Measurements from ENCODE around the gene PCDHGA10.
"Not testable (repeated sequence)": the region's sequence is repeated elsewhere in the genome, so short reads cannot be mapped to it uniquely, and the experiment has no call there.

PCDHGA10 gene

DNA sequence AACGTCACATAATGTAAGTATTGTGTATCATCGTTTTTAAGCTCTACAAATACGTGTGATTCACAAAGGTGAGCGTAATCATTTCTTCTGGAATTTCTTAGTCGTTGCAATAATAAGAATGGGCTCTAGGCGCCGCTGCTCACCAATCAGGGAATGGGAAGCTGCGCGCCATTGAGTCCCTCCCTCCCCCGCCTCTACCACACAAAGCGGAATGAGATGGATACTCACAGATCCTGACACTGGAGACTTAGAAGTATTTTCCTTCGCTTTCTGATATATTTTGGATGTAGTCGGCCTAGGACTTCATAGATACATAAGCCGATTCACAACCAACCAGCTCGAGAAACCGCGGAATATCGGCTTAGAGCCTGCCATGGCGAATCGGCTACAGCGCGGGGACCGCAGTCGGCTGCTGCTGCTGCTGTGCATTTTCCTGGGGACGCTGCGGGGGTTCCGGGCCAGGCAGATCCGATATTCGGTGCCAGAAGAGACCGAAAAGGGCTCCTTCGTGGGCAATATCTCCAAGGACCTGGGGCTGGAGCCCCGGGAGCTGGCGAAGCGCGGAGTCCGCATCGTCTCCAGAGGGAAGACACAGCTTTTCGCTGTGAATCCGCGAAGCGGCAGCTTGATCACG, 8.2 kb downstream of the PCDHGA10 start, which contains the start of gene PCDHGA11:
Gene PCDHGA11 (plus strand): TSS at position 197 of the 634 bp plus-strand sequence. CDS start 177 bp downstream, at position 374.
- DNase-seq (ENCODE audit: low read depth), result no peak

DNA sequence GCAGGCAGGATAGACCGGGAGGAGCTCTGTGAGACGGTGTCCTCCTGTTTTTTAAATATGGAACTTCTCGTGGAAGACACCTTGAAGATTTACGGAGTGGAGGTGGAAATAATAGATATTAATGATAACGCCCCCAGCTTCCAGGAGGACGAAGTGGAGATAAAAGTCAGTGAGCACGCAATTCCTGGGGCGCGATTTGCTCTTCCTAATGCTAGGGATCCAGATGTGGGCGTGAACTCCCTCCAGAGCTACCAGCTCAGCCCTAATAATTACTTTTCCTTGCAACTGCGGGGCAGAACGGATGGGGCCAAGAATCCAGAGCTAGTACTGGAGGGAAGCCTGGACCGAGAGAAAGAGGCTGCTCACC, 8.7 kb downstream of the PCDHGA10 start:
- DNase-seq (ENCODE audit: low read depth), result no peak

DNA sequence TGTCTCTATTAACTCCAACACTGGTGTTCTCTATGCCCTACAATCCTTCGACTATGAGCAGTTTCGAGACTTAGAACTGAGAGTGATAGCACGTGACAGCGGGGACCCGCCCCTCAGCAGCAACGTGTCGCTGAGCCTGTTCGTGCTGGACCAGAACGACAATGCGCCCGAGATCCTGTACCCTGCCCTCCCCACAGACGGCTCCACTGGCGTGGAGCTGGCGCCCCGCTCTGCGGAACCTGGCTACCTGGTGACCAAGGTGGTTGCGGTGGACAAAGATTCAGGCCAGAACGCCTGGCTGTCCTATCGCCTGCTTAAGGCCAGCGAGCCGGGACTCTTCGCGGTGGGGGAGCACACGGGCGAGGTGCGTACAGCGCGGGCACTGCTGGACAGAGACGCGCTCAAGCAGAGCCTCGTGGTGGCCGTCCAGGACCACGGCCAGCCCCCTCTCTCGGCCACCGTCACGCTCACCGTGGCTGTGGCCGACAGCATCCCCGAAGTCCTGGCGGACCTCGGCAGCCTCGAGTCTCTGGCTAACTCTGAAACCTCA, 10.0 kb downstream of the PCDHGA10 start:
- no peak for DNase-seq (ENCODE audit: low read depth)

DNA sequence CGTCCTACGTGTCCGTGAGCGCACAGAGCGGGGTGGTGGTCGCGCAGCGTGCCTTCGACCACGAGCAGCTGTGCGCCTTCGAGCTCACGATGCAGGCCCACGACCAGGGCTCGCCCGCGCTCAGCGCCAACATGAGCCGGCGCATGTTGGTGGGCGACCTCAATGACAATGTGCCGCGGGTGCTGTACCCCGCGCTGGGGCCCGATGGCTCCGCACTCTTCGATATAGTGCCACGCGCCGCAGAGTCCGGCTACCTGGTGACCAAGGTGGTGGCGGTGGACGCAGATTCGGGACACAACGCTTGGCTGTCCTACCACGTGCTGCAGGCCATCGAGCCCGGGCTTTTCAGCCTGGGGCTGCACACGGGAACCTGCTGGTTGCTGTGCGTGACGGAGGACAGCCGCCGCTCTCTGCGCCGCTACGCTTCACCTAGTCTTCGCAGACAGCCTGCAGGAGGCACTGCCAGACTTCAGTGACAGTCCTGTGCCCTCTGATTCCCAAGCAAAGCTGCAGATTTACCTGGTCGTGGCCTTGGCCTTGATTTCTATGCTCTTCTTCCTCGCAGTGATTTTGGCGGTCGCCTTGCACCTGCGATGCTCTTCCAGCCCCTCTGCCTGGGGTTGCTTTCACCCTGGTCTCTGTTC, 15.1 kb downstream of the PCDHGA10 start:
- DNase-seq (ENCODE audit: low read depth), result no peak

DNA sequence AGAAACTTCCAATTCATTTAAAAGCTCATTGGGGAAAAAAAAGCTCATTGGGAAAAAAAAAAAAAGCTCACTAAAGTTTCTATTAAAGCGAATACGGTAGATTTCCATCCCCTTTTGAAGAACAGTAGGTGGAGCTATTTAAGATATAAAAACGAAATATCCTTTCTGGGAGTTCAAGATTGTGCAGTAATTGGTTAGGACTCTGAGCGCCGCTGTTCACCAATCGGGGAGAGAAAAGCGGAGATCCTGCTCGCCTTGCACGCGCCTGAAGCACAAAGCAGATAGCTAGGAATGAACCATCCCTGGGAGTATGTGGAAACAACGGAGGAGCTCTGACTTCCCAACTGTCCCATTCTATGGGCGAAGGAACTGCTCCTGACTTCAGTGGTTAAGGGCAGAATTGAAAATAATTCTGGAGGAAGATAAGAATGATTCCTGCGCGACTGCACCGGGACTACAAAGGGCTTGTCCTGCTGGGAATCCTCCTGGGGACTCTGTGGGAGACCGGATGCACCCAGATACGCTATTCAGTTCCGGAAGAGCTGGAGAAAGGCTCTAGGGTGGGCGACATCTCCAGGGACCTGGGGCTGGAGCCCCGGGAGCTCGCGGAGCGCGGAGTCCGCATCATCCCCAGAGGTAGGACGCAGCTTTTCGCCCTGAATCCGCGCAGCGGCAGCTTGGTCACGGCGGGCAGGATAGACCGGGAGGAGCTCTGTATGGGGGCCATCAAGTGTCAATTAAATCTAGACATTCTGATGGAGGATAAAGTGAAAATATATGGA, 17.7 kb downstream of the PCDHGA10 start, which contains the start of gene PCDHGA12:
Gene PCDHGA12 (plus strand): TSS at position 176 of the 782 bp plus-strand sequence. CDS start 253 bp downstream, at position 429.
- DNase-seq (ENCODE audit: low read depth), result no peak

DNA sequence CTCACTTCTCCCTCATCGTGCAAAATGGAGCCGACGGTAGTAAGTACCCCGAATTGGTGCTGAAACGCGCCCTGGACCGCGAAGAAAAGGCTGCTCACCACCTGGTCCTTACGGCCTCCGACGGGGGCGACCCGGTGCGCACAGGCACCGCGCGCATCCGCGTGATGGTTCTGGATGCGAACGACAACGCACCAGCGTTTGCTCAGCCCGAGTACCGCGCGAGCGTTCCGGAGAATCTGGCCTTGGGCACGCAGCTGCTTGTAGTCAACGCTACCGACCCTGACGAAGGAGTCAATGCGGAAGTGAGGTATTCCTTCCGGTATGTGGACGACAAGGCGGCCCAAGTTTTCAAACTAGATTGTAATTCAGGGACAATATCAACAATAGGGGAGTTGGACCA, 18.5 kb downstream of the PCDHGA10 start:
- no peak for DNase-seq (ENCODE audit: low read depth)

DNA sequence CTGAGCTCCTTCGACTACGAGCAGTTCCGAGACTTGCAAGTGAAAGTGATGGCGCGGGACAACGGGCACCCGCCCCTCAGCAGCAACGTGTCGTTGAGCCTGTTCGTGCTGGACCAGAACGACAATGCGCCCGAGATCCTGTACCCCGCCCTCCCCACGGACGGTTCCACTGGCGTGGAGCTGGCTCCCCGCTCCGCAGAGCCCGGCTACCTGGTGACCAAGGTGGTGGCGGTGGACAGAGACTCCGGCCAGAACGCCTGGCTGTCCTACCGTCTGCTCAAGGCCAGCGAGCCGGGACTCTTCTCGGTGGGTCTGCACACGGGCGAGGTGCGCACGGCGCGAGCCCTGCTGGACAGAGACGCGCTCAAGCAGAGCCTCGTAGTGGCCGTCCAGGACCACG, 19.5 kb downstream of the PCDHGA10 start:
- DNase-seq (ENCODE audit: low read depth), result not testable (repeated sequence)

DNA sequence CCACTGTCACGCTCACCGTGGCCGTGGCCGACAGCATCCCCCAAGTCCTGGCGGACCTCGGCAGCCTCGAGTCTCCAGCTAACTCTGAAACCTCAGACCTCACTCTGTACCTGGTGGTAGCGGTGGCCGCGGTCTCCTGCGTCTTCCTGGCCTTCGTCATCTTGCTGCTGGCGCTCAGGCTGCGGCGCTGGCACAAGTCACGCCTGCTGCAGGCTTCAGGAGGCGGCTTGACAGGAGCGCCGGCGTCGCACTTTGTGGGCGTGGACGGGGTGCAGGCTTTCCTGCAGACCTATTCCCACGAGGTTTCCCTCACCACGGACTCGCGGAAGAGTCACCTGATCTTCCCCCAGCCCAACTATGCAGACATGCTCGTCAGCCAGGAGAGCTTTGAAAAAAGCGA, 19.9 kb downstream of the PCDHGA10 start:
- DNase-seq (ENCODE audit: low read depth), result not testable (repeated sequence)

DNA sequence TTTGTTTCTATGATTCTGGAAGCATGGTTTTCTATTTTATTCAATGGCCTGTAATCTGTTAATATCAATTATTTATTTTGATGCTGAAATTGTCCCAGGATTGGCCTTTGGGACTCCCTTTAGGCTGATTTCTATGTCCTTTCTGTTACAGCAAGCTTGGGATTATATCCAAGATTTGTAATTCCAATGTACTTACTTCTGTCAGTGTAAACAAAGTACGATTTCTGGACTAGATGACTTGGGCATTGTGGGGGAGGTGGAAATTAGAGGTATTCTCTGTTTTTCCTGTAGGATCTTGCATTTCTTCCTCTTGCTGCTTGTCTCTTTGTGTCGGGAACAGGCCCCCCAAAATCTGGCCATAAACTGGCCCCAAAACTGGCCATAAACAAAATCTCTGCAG, 21.2 kb downstream of the PCDHGA10 start:
- DNase-seq (ENCODE audit: low read depth), result no peak

DNA sequence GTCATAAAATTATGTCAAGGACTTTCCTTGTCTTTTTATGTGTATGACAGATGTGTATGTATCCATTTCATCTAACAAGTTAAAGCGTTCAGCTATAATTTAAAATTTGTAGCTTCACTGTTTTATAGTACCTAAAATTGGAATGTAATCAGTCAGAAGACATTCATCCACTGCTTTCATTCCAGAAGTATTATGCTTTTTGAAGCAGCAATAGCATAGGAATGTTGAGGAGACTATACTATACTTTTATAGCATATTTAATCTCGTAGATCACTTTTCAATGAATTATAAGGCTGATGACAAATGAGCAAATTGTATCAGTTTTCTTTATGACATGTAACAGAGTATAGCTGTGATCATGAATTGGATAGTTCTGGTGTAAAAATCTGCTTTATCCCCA, 24.4 kb downstream of the PCDHGA10 start:
- DNase-seq (ENCODE audit: low read depth), result no peak

DNA sequence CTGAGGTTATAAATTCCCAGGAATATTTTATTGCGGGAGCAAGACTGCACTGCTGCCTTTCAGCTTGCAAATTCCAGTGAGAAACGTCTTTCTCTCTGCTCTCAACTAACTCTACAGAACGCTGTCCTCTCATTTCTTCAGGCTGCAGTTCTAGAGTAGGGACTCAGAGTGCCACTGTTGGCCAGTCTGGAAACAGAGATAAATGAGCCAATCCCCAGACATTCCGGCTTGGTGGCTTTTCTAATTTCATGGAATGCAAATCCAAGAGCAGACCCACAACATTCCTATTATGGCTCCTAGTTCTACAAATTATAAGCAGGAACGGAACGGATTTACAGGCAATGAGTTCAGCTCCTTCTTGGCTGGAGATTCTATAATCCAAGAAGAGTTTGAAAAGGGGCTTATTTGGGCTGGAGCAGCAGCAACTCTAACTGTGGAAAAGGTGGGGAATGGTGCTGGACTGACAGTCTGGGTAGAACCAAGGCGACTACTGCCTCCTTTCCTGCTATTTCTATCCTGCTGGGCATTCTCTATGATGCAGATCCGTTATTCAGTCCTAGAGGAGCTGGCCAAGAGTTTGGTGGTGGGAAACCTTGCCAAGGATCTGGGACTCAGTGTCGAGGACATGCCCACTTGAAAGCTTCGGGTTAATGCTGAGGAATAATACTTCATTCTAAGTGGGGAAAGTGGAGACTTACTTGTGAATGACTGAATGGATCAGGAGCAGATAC, 26.8 kb downstream of the PCDHGA10 start:
- no peak for DNase-seq (ENCODE audit: low read depth)

DNA sequence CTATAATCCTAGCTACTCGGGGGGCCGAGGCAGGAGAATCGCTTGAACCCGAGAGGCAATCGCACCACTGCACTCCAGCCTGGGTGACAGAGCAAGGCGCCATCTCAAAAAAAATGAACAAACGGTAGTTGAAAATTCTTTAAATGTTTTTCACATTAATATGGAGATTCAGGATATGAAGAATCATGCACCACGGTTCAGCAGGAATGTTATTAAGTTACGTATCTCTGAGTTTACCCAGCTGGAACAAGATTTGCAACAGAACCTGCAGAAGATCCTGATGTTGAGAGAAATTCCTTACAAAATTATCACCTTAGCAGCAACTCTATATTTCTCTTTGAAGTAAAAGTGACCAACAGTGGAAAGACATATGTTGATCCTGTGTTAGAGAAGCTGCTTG, 27.6 kb downstream of the PCDHGA10 start:
- DNase-seq (ENCODE audit: low read depth), result no peak

DNA sequence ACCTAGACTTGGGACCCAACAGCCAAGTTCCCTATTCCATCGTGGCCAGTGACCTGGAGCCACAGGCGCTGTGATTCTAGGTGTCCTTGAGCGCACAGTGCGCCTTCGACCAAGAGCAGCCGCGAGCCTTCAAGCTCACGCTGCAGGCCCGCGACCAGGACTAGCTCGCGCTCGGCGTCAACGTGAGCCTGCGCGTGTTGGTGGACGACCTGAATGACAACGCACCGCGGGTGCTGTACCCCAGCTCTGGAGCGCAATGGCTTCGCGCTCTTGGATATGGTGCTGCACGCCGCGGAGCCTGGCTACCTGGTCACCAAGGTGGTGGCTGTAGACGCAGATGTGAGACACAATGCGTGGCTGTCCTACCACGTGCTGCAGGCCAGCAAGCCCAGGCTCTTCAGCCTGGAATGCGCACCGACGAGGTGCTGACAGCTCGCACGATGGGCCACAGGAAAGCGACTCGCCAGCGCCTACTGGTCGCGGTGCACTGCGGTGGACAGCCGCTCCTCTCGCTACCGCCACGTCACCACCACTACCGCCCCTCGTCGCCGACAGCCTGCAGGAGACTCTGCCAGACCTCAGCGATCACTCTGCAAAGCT, 28.9 kb downstream of the PCDHGA10 start:
- no peak for DNase-seq (ENCODE audit: low read depth)

DNA sequence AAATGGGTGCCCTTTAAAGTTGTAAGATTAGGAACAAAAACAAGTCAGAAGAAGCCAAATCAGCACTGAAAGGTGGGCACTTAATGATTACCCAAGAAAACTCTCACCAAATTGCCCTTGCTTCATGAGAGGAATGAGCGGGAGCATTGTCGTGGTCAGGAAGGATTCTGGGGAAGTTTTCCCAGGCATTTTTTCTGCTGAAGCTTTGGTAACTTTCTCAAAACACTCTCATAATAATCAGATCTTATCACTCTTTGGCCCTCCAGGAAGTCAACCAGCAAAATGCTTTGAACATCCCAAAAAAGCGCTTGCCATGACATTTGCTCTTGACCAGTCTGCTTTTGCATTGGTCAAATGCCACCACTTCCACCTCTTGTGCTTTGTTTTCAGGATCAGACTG, 52.6 kb downstream of the PCDHGA10 start:
- no peak for DNase-seq (ENCODE audit: low read depth)
